ENCODE results near the gene CDKN1C. TPM values are rescaled to one million over a fixed set of nuclear protein-coding genes. Genes with fewer than 3 reads are reported as not detected.

Gene CDKN1C
- total RNA-seq, 5 donors from 2014 or later (not counting 1 experiment from before 2014, with no cell fraction given): 2.1 to 7.0 (median 5.3) TPM

DNA sequence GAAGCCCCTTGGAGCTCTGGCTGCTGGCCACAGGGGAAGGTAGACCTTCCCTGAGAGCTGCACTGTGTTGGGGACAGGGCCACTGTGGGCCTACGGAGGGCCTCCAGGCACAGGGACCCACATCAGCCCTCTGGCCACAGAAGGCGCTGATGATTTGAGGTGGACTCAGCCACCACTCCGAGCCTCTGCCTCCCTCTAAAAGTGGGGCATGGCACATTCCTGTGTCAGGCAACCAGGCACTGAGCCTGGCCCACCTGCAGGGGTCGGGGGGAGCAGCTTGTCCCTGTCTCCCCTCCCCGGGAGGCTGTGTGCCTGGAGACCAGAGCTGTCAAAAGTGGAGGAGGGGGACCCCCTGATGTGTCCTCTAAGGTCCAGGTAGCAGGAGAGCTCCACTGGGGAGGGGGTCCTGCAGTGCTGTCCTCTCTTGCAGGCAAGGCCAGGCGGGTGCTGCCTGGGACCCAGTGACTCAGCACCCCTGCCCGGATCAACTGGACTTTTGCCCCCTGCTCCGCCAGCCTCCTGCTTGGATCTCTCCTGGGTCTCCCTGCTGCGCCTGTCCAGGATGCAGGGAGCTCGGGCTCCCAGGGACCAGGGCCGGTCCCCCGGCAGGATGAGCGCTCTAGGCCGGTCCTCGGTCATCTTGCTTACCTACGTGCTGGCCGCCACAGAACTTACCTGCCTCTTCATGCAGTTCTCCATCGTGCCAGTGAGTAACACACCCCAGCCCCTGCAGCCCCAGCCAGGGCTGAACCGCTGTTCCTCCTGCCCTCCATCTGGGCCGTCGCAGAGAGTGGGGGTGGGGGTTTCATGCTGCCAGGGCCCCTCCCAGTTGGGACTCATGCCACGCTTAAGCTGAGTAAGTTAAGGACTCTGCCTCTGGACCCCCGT is 17.5 kb upstream of the CDKN1C start:
- peak overlapping the region; percentile 40 to 80 for H3K4me3 ChIP-seq (ENCODE audit: control insufficient read depth in 1 of 2, extremely low read depth in 1 of 2, low read length in 1 of 2)
- no peak for DNase-seq
- ChIA-PET CTCF (interaction anchor here in 1 of 2 donors (0.7 to 1.2 kb wide), 3 partner anchors 12 to 369 kb away, joined by 3 to 6 read pairs (median 3); partner anchors contain the start of gene NAP1L4), POLR2A (no interaction called here)
- no peaks in the 10 kb centered on the region for H3K27me3 Mint-ChIP-seq
- peak overlapping the region; percentile 58 to 80 (median 71) for H3K4me3 Mint-ChIP-seq
- peak overlapping the region in 1 of 2 donors; percentile 66 for H3K27ac Mint-ChIP-seq
- peaks cover 0 to 4% of the 10 kb centered on the region in 2 donors for H3K36me3 ChIP-seq (ENCODE audit: control insufficient read depth in 2 of 2, extremely low read depth in 1 of 2, insufficient read depth in 1 of 2, low read length in 1 of 2)
- H3K4me1 Mint-ChIP-seq: peaks cover 35 to 54% (median 43%) of the 10 kb centered on the region in 3 donors
- peaks cover 7 to 45% of the 10 kb centered on the region in 2 experiments for H3K4me1 ChIP-seq (ENCODE audit: control insufficient read depth in 1 of 2, extremely low read depth in 1 of 2, insufficient read depth in 2 of 2, low read length in 2 of 2)
- peaks cover 0 to 6% (median 3%) of the 10 kb centered on the region in 3 donors for H3K9me3 Mint-ChIP-seq
- 85% methylated on average over 17 of the region's 23 CpGs for WGBS (ENCODE audit: insufficient coverage)
- no peaks in the 10 kb centered on the region for H3K9me3 ChIP-seq
- H3K27me3 ChIP-seq (replicated peaks in 1 of 2; ENCODE audit: control insufficient read depth in 2 of 2, extremely low read depth in 1 of 2, insufficient read depth in 2 of 2, low read length in 1 of 2): peaks cover 0 to 2% of the 10 kb centered on the region in 2 experiments
- ATAC-seq (replicated peaks in 1 of 4): no peak
- peak overlapping the region; percentile 43 for H3K27ac ChIP-seq (ENCODE audit: low read length)
- peaks cover 24% of the 10 kb centered on the region for H3K36me3 Mint-ChIP-seq

DNA sequence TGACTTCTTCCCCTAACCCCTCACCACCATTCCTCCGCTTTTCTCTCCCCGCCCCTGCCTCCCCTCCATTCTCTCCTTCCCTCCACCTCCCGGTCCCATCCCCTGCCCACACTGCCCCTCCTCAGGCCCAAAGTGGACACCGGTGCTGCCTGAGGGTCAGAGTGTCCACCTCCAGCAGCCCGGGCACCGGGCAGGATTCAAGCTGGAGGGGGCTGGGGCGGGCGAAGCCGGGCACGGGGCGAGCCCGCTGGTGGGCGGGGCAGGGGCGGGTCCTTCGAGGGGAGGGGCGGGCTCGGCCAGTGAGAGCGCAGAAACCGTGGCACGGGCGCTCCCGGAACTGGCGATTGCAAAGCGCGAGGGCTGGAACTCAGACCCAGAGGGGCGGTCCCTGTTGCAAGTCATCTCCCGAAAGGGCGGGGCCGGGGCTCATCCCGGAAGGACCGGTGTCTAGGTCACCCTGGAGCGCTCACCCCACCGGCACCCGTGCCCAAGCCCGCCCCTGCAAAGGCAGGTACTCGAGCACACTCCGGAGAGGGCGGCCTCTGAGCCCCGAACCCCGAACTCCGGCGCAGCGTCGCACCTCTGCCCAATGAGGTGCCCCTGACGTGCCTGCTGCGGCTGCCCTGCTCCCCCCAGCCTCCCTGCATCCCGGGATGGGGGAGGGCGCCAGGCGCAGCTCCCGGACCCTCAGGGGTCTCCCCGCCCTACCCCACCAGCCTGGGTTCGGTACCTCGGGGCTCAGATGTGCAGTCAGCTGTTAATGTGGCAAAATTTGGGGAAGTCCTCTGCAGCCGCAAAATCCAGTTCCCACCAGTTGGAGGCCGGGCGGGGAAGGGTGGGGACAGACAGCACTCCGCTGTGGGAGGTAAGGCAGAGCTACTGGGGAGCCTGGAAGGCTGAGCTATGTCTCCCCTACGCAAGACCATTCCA is 16.5 kb upstream of the CDKN1C start:
- ChIA-PET CTCF (interaction anchor here in 1 of 2 donors (0.7 to 1.2 kb wide), 2 partner anchors 11 to 90 kb away, joined by 3 to 6 read pairs; partner anchors contain the start of gene NAP1L4), POLR2A (no interaction called here)
- ATAC-seq (replicated peaks in 1 of 4) (peak; percentile 86 to 91 (median 89)), DNase-seq (peak; percentile 67 to 92 (median 80))
- Histone ChIP-seq H3K4me3 (ENCODE audit: control insufficient read depth in 1 of 2, extremely low read depth in 1 of 2, low read length in 1 of 2) (peak overlapping the region; percentile 65 to 80), H3K9me3 (no peaks in the 10 kb centered on the region), H3K36me3 (ENCODE audit: control insufficient read depth in 2 of 2, extremely low read depth in 1 of 2, insufficient read depth in 1 of 2, low read length in 1 of 2) (no peaks in the 10 kb centered on the region), H3K27ac (ENCODE audit: low read length) (peak overlapping the region; percentile 74), H3K27me3 (replicated peaks in 1 of 2; ENCODE audit: control insufficient read depth in 2 of 2, extremely low read depth in 1 of 2, insufficient read depth in 2 of 2, low read length in 1 of 2) (peaks cover 0 to 2% of the 10 kb centered on the region in 2 experiments), H3K4me1 (ENCODE audit: control insufficient read depth in 1 of 2, extremely low read depth in 1 of 2, insufficient read depth in 2 of 2, low read length in 2 of 2) (peaks cover 7 to 51% of the 10 kb centered on the region in 2 experiments)
- peaks cover 40 to 60% (median 49%) of the 10 kb centered on the region in 3 donors for H3K4me1 Mint-ChIP-seq
- peak overlapping the region; percentile 58 to 80 (median 71) for H3K4me3 Mint-ChIP-seq
- peaks cover 22% of the 10 kb centered on the region for H3K36me3 Mint-ChIP-seq
- peak overlapping the region; percentile 61 to 66 for H3K27ac Mint-ChIP-seq
- 4% methylated on average over 53 of the region's 58 CpGs for WGBS (ENCODE audit: insufficient coverage)
- H3K9me3 Mint-ChIP-seq: peaks cover 0 to 6% (median 3%) of the 10 kb centered on the region in 3 donors
- H3K27me3 Mint-ChIP-seq: no peaks in the 10 kb centered on the region

DNA sequence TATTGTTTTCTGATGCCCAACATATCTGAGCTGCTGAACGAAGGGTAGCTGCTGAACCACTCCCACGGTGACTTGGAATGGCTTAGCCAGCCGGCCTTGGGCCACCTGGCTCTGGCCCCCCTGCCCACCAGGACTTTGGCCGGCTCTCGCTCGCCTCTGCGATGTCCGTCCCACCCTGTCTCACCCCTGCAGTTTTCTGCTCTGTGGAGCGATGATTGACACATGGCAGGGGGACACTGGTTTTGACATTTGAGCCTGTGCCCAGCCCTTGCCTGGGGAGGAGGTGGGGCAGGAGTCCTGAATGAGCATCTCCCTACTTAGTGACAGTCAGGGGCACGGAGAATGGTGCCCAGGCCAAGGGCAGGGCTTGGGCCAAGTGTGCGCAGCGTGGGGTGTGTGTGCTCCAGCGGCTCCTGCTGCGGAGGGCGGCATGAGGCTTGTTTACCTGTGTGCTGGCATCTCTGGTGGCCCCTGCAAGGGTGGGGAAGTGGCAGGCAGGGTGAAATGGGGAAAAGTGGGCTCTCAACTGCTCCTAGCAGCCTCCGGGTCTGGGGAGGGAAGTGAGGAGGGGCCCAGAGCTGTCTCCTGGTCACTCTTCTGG is 15.7 kb upstream of the CDKN1C start:
- ChIA-PET CTCF (interaction anchor here in 1 of 2 donors (1.1 kb wide), 1 partner anchor 14 kb away, joined by 5 read pairs; no protein-coding TSS in a partner anchor), POLR2A (no interaction called here)
- H3K36me3 Mint-ChIP-seq: peaks cover 17% of the 10 kb centered on the region
- H3K4me1 Mint-ChIP-seq: peaks cover 40 to 60% (median 49%) of the 10 kb centered on the region in 3 donors
- DNase-seq (no peak), ATAC-seq (replicated peaks in 1 of 4) (no peak)
- H3K27me3 Mint-ChIP-seq: no peaks in the 10 kb centered on the region
- WGBS (ENCODE audit: insufficient coverage): 92% methylated on average over 11 of the region's 16 CpGs
- Histone ChIP-seq H3K4me1 (ENCODE audit: control insufficient read depth in 1 of 2, extremely low read depth in 1 of 2, insufficient read depth in 2 of 2, low read length in 2 of 2) (peaks cover 7 to 51% of the 10 kb centered on the region in 2 experiments), H3K36me3 (ENCODE audit: control insufficient read depth in 2 of 2, extremely low read depth in 1 of 2, insufficient read depth in 1 of 2, low read length in 1 of 2) (no peaks in the 10 kb centered on the region), H3K27me3 (replicated peaks in 1 of 2; ENCODE audit: control insufficient read depth in 2 of 2, extremely low read depth in 1 of 2, insufficient read depth in 2 of 2, low read length in 1 of 2) (peaks cover 0 to 2% of the 10 kb centered on the region in 2 experiments), H3K4me3 (ENCODE audit: control insufficient read depth in 1 of 2, extremely low read depth in 1 of 2, low read length in 1 of 2) (peak overlapping the region in 1 of 2 donors; percentile 80), H3K9me3 (no peaks in the 10 kb centered on the region), H3K27ac (ENCODE audit: low read length) (peak overlapping the region; percentile 74)
- H3K27ac Mint-ChIP-seq: peak overlapping the region; percentile 64 to 80
- peaks cover 0 to 6% (median 3%) of the 10 kb centered on the region in 3 donors for H3K9me3 Mint-ChIP-seq
- H3K4me3 Mint-ChIP-seq: peak overlapping the region; percentile 48 to 62 (median 58)

DNA sequence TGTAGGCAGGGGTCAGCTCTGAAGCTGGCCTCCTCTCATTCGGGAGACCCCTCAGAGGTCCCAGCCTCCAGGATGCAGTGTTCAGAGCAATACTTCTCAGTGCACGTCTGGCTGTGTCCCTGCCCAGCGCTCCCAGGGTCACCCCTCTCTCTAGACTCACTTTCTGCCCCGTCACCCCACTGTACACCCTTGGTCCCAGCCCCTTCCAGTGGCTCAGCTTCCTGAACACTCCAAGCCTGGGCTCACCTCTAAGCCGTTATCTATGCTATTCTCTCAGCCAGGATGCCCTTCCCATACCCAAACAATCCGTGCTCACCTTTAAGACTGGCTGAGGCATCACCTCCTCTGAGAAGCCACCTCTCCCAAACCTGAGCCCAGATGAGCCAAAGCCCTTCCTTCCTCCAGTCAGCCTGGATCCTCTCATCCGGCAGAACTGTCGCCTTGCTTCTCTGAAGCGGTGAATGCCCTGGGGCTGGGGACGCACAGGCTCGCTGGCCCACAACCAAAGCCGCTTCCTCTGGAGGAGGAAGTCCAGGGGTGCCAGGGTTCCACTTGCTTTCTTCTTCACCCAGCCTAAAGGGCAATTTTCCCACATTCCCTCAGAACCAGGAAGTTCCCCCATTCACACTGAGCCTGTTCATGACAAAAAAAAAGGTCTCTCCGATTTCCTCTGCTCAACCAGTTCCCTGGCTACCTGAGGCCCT is 13.7 kb upstream of the CDKN1C start:
- no peaks in the 10 kb centered on the region for H3K27me3 Mint-ChIP-seq
- ATAC-seq (replicated peaks in 1 of 4): no peak
- 87% methylated on average over 7 of the region's 13 CpGs for WGBS (ENCODE audit: insufficient coverage)
- DNase-seq: no peak
- H3K27ac Mint-ChIP-seq: peak overlapping the region; percentile 94 to 97
- H3K4me3 ChIP-seq (ENCODE audit: control insufficient read depth in 1 of 2, extremely low read depth in 1 of 2, low read length in 1 of 2): no peak overlapping the region
- peaks cover 7 to 51% of the 10 kb centered on the region in 2 experiments for H3K4me1 ChIP-seq (ENCODE audit: control insufficient read depth in 1 of 2, extremely low read depth in 1 of 2, insufficient read depth in 2 of 2, low read length in 2 of 2)
- H3K36me3 ChIP-seq (ENCODE audit: control insufficient read depth in 2 of 2, extremely low read depth in 1 of 2, insufficient read depth in 1 of 2, low read length in 1 of 2): no peaks in the 10 kb centered on the region
- CTCF ChIA-PET: no interaction called here
- peaks cover 0 to 2% of the 10 kb centered on the region in 2 experiments for H3K27me3 ChIP-seq (replicated peaks in 1 of 2; ENCODE audit: control insufficient read depth in 2 of 2, extremely low read depth in 1 of 2, insufficient read depth in 2 of 2, low read length in 1 of 2)
- peak overlapping the region in 1 of 3 donors; percentile 69 for H3K4me3 Mint-ChIP-seq
- no peaks in the 10 kb centered on the region for H3K36me3 Mint-ChIP-seq
- H3K9me3 ChIP-seq: no peaks in the 10 kb centered on the region
- POLR2A ChIA-PET: no interaction called here
- H3K9me3 Mint-ChIP-seq: no peaks in the 10 kb centered on the region
- H3K27ac ChIP-seq (ENCODE audit: low read length): peak overlapping the region; percentile 51
- H3K4me1 Mint-ChIP-seq: peaks cover 32 to 52% (median 47%) of the 10 kb centered on the region in 3 donors

DNA sequence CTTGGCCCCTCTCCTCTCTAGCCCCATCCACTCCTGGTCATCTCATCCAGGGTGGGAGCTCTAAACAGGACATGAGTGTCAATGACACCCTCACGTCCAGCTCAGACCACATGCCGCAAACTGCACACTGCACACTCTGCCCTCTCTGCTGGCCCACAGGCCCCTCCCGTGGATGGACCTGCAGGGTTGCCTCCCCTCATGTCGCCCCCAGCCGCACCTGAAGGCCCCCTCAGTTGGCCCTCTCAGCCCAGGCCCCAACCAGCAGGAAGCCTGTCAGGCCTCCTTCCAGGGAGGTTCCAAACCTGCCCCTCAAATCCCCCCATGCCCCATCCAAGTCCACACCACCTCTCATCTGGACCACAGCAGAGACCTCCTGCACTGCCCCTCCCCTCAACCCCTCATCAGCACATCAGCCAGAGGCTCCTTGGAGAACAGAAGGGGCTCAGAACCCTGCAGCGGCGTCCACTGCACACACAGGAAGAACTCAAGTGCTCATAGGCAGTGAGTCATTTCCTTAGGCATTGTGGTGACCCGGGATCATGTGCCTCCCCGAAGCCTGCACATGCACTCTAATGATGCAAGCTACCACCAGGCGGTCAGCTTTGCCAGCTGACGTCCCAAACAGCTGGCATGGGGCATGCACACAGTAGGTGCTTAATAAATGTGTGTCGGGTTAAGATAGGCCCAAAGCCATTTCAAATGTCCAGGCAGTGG is 12.9 kb upstream of the CDKN1C start:
- H3K36me3 ChIP-seq (ENCODE audit: control insufficient read depth in 2 of 2, extremely low read depth in 1 of 2, insufficient read depth in 1 of 2, low read length in 1 of 2): no peaks in the 10 kb centered on the region
- POLR2A ChIA-PET: no interaction called here
- peaks cover 7 to 49% of the 10 kb centered on the region in 2 experiments for H3K4me1 ChIP-seq (ENCODE audit: control insufficient read depth in 1 of 2, extremely low read depth in 1 of 2, insufficient read depth in 2 of 2, low read length in 2 of 2)
- CTCF ChIA-PET: no interaction called here
- peaks cover 0 to 2% of the 10 kb centered on the region in 2 experiments for H3K27me3 ChIP-seq (replicated peaks in 1 of 2; ENCODE audit: control insufficient read depth in 2 of 2, extremely low read depth in 1 of 2, insufficient read depth in 2 of 2, low read length in 1 of 2)
- peak overlapping the region in 1 of 2 donors; percentile 18 for H3K4me3 ChIP-seq (ENCODE audit: control insufficient read depth in 1 of 2, extremely low read depth in 1 of 2, low read length in 1 of 2)
- Mint-ChIP-seq H3K9me3 (no peaks in the 10 kb centered on the region), H3K27me3 (no peaks in the 10 kb centered on the region), H3K27ac (peak overlapping the region; percentile 94 to 97), H3K4me1 (peaks cover 28 to 51% (median 43%) of the 10 kb centered on the region in 3 donors), H3K4me3 (peak overlapping the region; percentile 67 to 76 (median 69)), H3K36me3 (no peaks in the 10 kb centered on the region)
- DNase-seq (peak in 32 of 35 experiments; percentile 19 to 75 (median 44)), ATAC-seq (replicated peaks in 1 of 4) (peak; percentile 35 to 74 (median 65))
- WGBS (ENCODE audit: insufficient coverage): 33% methylated on average over 12 of the region's 12 CpGs
- peak overlapping the region; percentile 51 for H3K27ac ChIP-seq (ENCODE audit: low read length)
- no peaks in the 10 kb centered on the region for H3K9me3 ChIP-seq
